HEK293 (cell line): ENCODE measurements around the gene HHAT.
A peak's percentile ranks its signal among the peaks of the same experiment; 100 is the strongest.

Experiments used
- CTCF ChIA-PET: fragments of 350-600 bp; formaldehyde crosslinking; extraction: SDS; loops from one replicate; lab custom pipeline; 2021; ENCODE audit warnings: antibody characterized with exemption; lab: Yijun Ruan, JAX
- POLR2A ChIA-PET: fragments of 300-600 bp; formaldehyde crosslinking; extraction: SDS; loops from one replicate; lab custom pipeline; 2020; ENCODE audit warnings: antibody characterized with exemption, inconsistent platforms; lab: Yijun Ruan, JAX
- H3K27ac ChIP-seq: fragments of 200-500 bp; sonication (Bioruptor generic); 2 replicates; pipeline ENCODE4 v1.5.1; 2014; ENCODE audit warnings: low read depth, low read length, control low read depth, inconsistent platforms; ENCODE audit errors: extremely low read depth
- H3K36me3 ChIP-seq, 2 experiments: fragments of 200-500 bp in 1 of 2; sonication (Bioruptor generic) in 1 of 2; 1 replicate in 1 of 2; 2 replicates in 1 of 2; pipeline ENCODE4 v1.5.1; 2014 to 2017; ENCODE audit warnings: inconsistent platforms in 2 of 2, low read length in 2 of 2; ENCODE audit not compliant: control insufficient read depth in 2 of 2, insufficient read depth in 1 of 2
- H3K4me1 ChIP-seq: fragments of 200-500 bp; sonication (Bioruptor generic); 2 replicates; pipeline ENCODE4 v1.5.1; 2014; ENCODE audit warnings: mild to moderate bottlenecking, low read length, inconsistent platforms; ENCODE audit not compliant: control insufficient read depth, insufficient read depth
- H3K4me3 ChIP-seq: 2 replicates; pipeline ENCODE4 v1.5.1; 2011; ENCODE audit warnings: low read depth, mild to moderate bottlenecking, control low read depth, low read length, moderate library complexity
- H3K9me3 ChIP-seq: fragments of 200-500 bp; sonication (Bioruptor generic); 2 replicates; pipeline ENCODE4 v1.5.1; 2014; ENCODE audit warnings: low read depth, low read length, inconsistent platforms; ENCODE audit not compliant: control insufficient read depth, insufficient read depth
- BCL6B ChIP-seq: fragments of 450-650 bp; formaldehyde crosslinking; IDR thresholded peaks from 2 replicates; pipeline ENCODE4 v1.5.1; 2017; ENCODE audit warnings: missing biosample characterization, missing genetic modification characterization
- GLIS1 ChIP-seq: fragments of 450-650 bp; formaldehyde crosslinking; IDR thresholded peaks from 2 replicates; pipeline ENCODE4 v1.5.1; 2016; ENCODE audit warnings: missing biosample characterization, missing genetic modification characterization
- KLF1 ChIP-seq: fragments of 450-650 bp; formaldehyde crosslinking; IDR thresholded peaks from 2 replicates; pipeline ENCODE4 v1.5.1; 2016; ENCODE audit warnings: missing biosample characterization, missing genetic modification characterization
- SALL2 ChIP-seq: fragments of 450-650 bp; formaldehyde crosslinking; IDR thresholded peaks from 2 replicates; pipeline ENCODE4 v1.5.0; 2017; ENCODE audit warnings: missing biosample characterization, mild to moderate bottlenecking, missing genetic modification characterization, borderline replicate concordance
- SP2 ChIP-seq: fragments of 450-650 bp; formaldehyde crosslinking; IDR thresholded peaks from 2 replicates; pipeline ENCODE4 v1.5.1; 2016; ENCODE audit warnings: missing biosample characterization, missing genetic modification characterization
- SP7 ChIP-seq: fragments of 450-650 bp; formaldehyde crosslinking; IDR thresholded peaks from 2 replicates; pipeline ENCODE4 v1.5.1; 2016; ENCODE audit warnings: missing biosample characterization, missing genetic modification characterization
- ZBTB44 ChIP-seq: fragments of 450-650 bp; IDR thresholded peaks from 2 replicates; pipeline ENCODE4 v1.5.1; 2018; ENCODE audit warnings: missing biosample characterization, mild to moderate bottlenecking, missing genetic modification characterization
- ZBTB48 ChIP-seq: fragments of 450-650 bp; formaldehyde crosslinking; IDR thresholded peaks from 2 replicates; pipeline ENCODE4 v1.5.1; 2016; ENCODE audit warnings: missing biosample characterization, missing genetic modification characterization
- ZNF214 ChIP-seq: fragments of 450-650 bp; formaldehyde crosslinking; IDR thresholded peaks from 2 replicates; pipeline ENCODE4 v1.5.1; 2017; ENCODE audit warnings: missing biosample characterization, mild to moderate bottlenecking, missing genetic modification characterization, borderline replicate concordance
- ZNF26 ChIP-seq: fragments of 450-650 bp; formaldehyde crosslinking; IDR thresholded peaks from 2 replicates; pipeline ENCODE4 v1.5.1; 2016; ENCODE audit warnings: missing biosample characterization, missing genetic modification characterization
- ZNF350 ChIP-seq: fragments of 450-650 bp; formaldehyde crosslinking; IDR thresholded peaks from 2 replicates; pipeline ENCODE4 v1.5.0; 2017; ENCODE audit warnings: missing biosample characterization, mild to moderate bottlenecking, missing genetic modification characterization
- ZNF37A ChIP-seq: fragments of 450-650 bp; IDR thresholded peaks from 2 replicates; pipeline ENCODE4 v1.5.1; 2018; ENCODE audit warnings: missing biosample characterization, missing genetic modification characterization
- ZNF394 ChIP-seq: fragments of 450-650 bp; formaldehyde crosslinking; IDR thresholded peaks from 2 replicates; pipeline ENCODE4 v1.5.1; 2016; ENCODE audit warnings: missing biosample characterization, missing genetic modification characterization, mild to moderate bottlenecking, moderate library complexity, borderline replicate concordance
- ZNF423 ChIP-seq: fragments of 450-650 bp; formaldehyde crosslinking; IDR thresholded peaks from 2 replicates; pipeline ENCODE4 v1.5.1; 2016; ENCODE audit warnings: missing biosample characterization, missing genetic modification characterization
- ZNF501 ChIP-seq: fragments of 450-650 bp; formaldehyde crosslinking; IDR thresholded peaks from 2 replicates; pipeline ENCODE4 v1.5.1; 2016; ENCODE audit warnings: missing biosample characterization, missing genetic modification characterization
- ZNF513 ChIP-seq: fragments of 450-650 bp; IDR thresholded peaks from 2 replicates; pipeline ENCODE4 v1.5.1; 2018; ENCODE audit warnings: missing biosample characterization, missing genetic modification characterization
- ZNF544 ChIP-seq: fragments of 450-650 bp; formaldehyde crosslinking; IDR thresholded peaks from 2 replicates; pipeline ENCODE4 v1.5.0; 2017; ENCODE audit warnings: missing biosample characterization, missing genetic modification characterization
- ZNF701 ChIP-seq: fragments of 450-650 bp; formaldehyde crosslinking; IDR thresholded peaks from 2 replicates; pipeline ENCODE4 v1.5.1; 2016; ENCODE audit warnings: missing biosample characterization, missing genetic modification characterization
- ZNF76 ChIP-seq: fragments of 450-650 bp; formaldehyde crosslinking; IDR thresholded peaks from 2 replicates; pipeline ENCODE4; 2016; ENCODE audit warnings: low read depth, missing biosample characterization, missing genetic modification characterization, borderline replicate concordance
- ZNF843 ChIP-seq: fragments of 450-650 bp; formaldehyde crosslinking; IDR thresholded peaks from 2 replicates; pipeline ENCODE4 v1.5.1; 2016; ENCODE audit warnings: missing biosample characterization, missing genetic modification characterization

The HHAT gene

GRCh38 chr1:210523830-210524229 lies 195.1 kb downstream of the HHAT start (continued):
- TF ChIP-seq ZNF26 (tag by site-specific recombination) (no peak), ZNF214 (tag by site-specific recombination) (no peak), ZNF350 (no peak), ZBTB48 (tag by site-specific recombination) (no peak), ZNF544 (tag by site-specific recombination) (no peak), ZNF843 (tag by site-specific recombination) (peak; percentile 62; the same call in 1 of the 2 replicates), ZNF76 (tag by site-specific recombination) (no peak), ZNF513 (tag by site-specific recombination) (no peak)
- TF ChIP-seq, all 188 proteins: peak for 8

GRCh38 chr1:210525716-210526454 lies 197.2 kb downstream of the HHAT start:
- Histone ChIP-seq H3K36me3 (no peaks in the 10 kb centered on the region), H3K27ac (no peak overlapping the region)
- CTCF ChIA-PET: no interaction called here
- TF ChIP-seq SP2 (tag by site-specific recombination): no peak
- TF ChIP-seq ZNF423: no peak
- no peak for TF ChIP-seq KLF1 (tag by site-specific recombination)
- no peak for TF ChIP-seq ZNF501
- no peak for TF ChIP-seq SP7
- TF ChIP-seq BCL6B (tag by site-specific recombination): no peak
- no peak for TF ChIP-seq ZNF394
- no peak for TF ChIP-seq ZNF37A
- TF ChIP-seq, all 188 proteins: peak for 0
- Histone ChIP-seq H3K4me1 (peaks cover 9% of the 10 kb centered on the region), H3K4me3 (no peak overlapping the region), H3K9me3 (no peaks in the 10 kb centered on the region)
- POLR2A ChIA-PET: no interaction called here

- no peaks in the 10 kb centered on the region for H3K36me3 ChIP-seq
- H3K9me3 ChIP-seq: no peaks in the 10 kb centered on the region
- peaks cover 9% of the 10 kb centered on the region for H3K4me1 ChIP-seq
- TF ChIP-seq SALL2 (tag by site-specific recombination) (no peak), GLIS1 (tag by site-specific recombination) (peak; percentile 49), ZNF544 (tag by site-specific recombination) (no peak), ZBTB44 (0 out of 2 replicates have a peak, but pooled peaks have one; percentile 27), ZNF701 (tag by site-specific recombination) (no peak)
- CTCF ChIA-PET: interaction anchor here (0.7 kb wide), 1 partner anchor 55 kb away, joined by 4 read pairs; no protein-coding TSS in a partner anchor
- POLR2A ChIA-PET: interaction anchor here (0.5 kb wide), 1 partner anchor 8 kb away, joined by 3 read pairs; no protein-coding TSS in a partner anchor
- H3K27ac ChIP-seq: no peak overlapping the region
- no peak overlapping the region for H3K4me3 ChIP-seq
Observed at GRCh38 chr1:210527091-210527490, 198.4 kb downstream of the HHAT start.
